ENCODE data around the gene VDR. TPM values are rescaled to one million over a fixed set of nuclear protein-coding genes. Genes with fewer than 3 reads are reported as not detected.

Gene VDR
- total RNA-seq, 1 donor from 2014 or later = 0.26 TPM

DNA sequence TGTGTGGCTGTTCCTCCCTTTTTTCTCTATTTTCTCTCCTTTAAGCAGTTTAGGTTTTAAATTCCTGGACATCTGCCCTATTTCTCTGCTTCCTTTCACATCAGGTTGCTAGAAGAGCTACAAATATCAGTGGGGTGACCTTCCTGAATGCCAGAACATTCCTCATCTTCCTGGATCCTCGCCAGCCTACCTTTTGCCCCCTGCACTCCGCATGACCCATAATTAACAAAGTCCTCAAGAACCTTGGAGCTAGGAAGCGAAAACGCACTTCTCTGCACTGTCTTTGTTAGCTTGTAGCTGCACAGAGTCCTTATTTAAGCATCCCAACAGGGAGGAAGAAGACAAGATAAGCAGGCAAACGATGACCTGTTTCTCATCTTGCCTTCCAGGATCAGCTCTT lies 30.5 kb downstream of the VDR start:
- DNase-seq (ENCODE audit: low read depth, low spot score) = no peak

DNA sequence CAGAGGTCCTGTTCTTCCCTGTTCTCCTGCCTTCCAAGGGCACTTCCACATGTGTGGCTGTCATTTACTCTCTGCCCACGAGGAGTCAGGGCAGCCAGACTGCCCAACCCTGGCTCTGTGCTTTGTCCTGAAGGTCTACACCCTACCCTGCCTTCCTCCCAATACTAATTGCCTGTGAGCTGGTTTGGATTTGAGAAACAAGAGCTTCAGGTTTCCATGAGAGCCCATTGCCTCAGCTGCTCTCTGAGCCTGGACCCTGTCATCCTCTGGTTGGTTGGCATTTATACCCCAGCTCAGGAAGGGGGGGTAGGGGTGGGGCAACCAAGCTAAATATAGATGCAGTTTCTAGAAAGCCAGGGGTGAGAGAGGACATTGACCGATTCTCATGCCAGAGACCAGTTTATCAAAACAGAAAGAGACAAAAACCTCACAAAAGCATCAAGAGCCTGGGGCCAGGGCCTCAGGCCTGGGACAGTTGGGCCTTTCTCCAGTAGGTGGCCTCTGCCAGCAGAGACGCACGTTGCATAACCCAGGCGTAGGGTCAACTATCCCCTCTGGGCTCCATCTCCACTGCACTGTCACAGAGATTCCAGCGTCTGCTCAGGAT lies 34.5 kb downstream of the VDR start:
- DNase-seq (ENCODE audit: low read depth, low spot score) = no peak

DNA sequence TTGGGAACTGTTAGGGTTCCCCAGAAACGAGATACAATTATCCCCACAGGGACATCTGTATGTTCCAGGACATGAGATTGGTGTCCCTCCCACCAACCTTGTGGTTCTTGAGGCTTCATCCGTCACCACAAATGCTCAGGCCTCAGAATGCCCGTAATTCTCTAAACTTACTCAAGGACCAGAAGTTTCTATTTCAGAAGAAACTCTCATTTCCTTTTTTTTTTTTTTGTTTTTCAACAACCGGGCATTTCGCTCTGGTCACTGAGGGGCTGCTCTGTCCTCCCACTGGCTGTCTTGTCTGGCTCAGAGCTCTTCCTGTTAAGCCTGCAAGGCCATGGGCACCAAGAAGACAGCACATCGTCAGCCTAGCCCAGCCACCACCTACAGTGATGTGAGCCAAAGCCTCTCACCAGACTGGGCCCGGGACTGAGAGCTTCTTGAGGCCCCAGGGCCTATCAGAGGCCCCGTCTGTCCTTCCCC lies 36.2 kb downstream of the VDR start:
- no peak for DNase-seq (ENCODE audit: low read depth, low spot score)

DNA sequence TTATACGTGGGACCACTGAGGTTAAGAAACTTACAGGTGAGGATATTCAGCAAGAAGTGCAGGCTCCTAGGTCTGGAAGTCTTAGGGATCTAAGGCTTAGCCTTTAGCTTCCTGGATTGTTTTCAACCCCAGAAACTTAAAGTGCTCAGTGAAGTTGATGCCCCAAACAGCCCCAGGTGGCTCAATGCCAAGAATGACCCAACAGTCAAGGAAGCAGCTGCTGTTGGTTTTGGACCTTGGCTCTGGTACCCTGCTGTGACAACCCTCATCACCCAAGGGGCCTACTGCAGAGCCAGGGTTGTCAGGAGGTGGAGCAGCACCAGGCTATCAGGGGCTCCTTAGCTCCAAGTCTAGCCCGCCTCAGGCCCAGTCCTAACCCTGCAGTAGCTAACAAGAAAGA lies 36.8 kb downstream of the VDR start:
- peak; percentile 30 for DNase-seq (ENCODE audit: low read depth, low spot score)

DNA sequence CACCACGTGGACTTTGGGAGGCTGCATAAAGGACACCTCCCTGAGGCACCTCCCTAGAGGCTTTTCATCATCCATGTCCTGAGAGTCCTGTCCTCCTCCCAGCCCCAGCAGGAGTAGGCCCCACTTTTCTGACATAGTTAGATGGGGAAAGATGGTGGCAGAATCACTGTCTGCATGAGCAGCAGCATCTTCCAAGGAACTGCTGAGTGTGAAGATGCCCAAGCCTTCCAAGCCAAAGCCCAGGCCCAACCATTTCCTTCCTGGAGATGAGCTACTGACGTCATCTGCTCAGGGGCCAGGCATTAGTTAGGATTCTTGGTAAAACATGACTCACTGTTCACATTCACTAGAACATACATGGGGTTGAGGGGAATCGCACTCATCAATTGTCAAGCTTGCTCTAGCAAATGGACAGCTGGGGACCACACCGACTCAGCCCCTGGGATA lies 37.3 kb downstream of the VDR start:
- DNase-seq (ENCODE audit: low read depth, low spot score) = peak; percentile 50

DNA sequence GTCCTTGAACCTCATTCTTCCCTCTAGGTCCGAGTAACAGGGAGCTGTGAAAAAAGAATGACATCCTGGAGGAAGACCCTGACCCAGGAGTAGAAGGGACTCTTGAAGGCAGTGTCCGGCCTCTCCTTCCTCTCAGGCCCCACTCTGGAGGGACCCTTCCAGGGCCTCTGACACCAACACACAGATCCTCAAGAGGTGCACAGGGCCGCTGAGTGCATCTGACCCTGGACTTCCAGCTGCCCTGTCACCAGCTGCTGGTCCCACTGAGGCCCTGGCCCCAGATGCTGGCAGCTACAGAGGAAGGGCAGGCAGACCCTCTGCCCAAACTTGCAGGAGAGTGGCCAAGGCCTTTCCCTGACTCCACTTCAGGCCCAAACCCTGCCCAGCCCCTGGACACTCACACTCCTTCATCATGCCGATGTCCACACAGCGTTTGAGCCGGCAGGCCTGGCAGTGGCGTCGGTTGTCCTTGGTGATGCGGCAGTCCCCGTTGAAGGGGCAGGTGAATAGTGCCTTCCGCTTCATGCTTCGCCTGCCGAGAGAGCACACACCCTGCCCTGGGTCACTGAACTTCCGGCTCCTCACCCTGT lies 40.1 kb downstream of the VDR start:
- DNase-seq (ENCODE audit: low read depth, low spot score) = no peak

DNA sequence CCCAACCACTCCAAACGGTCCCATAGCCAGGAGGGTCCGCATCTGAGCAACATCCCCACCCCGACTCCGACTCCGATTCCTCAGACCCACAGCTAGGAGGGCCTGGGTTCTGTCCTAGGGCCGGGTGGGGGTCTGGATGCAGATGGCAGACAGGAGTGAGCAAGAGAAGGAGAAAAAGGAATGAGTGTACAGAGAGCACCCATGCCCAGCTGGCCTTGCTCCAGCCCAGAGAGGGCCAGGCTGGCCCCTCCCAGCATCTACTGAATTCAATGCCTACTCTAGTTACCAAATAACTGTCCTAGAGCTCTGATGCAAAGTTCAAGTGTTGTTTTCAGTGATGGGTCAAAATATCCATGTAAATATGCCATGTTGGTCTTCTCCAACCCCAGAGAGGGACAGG lies 40.8 kb downstream of the VDR start:
- no peak for DNase-seq (ENCODE audit: low read depth, low spot score)

DNA sequence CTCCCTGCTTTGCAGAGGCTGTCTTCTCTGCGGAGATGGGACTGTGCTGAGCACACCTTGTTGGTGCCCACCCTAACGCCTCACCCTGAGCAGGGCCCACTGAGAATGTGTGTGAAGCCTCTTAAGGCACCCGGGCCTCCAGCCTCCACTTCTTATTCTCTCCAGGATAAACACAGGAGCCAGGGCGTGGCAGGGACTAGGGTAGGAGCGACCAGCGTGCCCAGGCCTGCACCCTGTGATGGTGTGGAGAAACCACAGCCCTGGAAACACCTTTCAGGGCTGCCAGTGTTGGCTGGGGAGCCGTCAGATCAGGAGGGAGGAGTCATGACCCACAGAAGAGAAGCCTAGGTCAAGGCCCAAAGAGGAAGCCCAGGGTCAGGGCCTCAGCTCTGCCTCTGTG lies 41.3 kb downstream of the VDR start:
- no peak for DNase-seq (ENCODE audit: low read depth, low spot score)

DNA sequence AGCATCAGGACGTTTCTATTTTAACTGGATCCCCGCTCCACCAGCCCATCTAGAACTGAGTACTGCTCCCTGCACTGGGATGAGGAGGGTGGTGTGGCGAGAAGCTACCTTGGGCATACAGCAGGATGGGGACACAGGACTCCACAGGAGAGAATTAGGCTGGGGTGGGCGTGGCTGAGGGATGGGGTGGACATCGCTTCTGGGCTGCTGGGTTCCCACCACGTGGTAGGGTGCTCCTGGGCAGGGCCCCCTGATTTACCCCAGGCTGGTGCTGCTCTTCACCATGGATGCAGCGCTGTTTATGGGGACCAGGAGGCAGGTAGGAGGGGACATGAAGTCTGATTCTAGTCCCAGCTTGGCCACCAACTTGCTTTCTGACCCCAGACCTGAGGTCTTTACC lies 41.9 kb downstream of the VDR start:
- no peak for DNase-seq (ENCODE audit: low read depth, low spot score)

DNA sequence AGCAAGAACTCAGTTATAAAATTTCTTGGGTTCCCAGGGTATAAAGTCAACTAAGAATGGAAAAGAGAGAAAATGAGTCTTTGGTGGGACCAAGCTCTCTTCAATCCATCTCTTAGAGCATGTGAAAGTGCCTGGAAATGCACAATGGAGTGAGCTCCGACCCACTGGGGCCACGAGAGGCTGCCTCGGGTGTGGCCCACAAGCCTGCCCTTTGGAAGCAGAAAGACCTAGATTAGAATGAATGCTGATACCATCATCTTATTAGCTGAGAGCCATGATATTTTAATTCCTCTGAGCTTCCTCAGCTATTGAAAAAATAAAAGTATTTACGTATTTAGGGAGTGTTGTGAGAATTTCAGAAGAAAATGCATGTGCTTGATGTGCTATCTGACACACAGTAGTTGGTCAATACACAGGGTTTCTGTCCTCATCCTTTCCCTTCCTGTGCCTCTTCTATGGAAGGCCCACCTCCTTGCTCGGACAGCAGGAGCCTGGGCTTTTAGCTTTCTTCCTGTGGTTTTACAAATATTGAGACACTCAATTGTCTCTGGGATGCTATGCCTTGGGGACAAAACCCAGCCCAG lies 42.5 kb downstream of the VDR start:
- DNase-seq (ENCODE audit: low read depth, low spot score) = no peak

DNA sequence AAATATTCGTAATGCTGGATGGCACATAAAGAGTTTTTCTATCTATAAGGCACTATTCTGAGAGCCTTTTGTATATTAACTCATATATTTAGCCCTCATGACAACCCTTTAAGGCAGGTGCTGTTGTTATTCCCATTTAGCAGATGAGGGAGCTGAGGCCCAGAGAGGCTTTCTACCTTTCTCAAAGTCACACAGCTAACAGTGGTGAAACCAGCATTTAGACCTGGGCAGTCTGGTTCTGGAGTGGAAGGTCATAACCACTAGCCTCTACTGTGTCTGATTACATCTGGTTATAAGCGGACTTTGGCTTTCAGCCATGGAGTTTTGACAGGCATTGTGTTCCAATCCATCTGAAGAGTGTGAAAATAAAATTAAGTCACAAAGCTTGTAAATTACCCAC lies 43.9 kb downstream of the VDR start:
- no peak for DNase-seq (ENCODE audit: low read depth, low spot score)

DNA sequence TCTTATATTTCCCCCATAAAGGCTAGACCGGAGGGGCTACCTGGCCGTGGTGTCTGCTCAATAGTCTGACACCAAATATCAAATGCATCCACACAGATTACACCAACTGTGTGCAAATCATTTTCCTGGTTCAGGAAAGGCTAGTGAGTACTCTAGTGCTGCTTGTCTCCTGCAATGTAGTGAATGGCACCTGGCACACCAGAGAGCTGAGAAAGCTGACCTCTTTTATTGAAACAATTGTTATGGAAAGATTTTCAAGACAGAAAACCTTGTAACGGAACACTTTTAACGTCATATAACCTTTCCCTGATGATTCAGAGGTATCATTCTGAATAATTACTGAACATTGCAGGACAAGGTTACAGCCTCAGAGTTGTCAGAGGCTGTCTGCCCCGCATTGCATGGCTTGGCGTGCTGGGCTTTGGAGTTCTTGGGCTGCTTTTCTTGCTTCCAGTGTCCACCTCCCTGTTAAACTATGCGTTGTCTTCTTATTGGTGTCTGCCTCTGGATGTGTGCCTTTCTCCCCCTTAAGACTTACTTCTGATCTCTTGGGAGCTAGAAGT lies 44.4 kb downstream of the VDR start:
- DNase-seq (ENCODE audit: low read depth, low spot score) = no peak

DNA sequence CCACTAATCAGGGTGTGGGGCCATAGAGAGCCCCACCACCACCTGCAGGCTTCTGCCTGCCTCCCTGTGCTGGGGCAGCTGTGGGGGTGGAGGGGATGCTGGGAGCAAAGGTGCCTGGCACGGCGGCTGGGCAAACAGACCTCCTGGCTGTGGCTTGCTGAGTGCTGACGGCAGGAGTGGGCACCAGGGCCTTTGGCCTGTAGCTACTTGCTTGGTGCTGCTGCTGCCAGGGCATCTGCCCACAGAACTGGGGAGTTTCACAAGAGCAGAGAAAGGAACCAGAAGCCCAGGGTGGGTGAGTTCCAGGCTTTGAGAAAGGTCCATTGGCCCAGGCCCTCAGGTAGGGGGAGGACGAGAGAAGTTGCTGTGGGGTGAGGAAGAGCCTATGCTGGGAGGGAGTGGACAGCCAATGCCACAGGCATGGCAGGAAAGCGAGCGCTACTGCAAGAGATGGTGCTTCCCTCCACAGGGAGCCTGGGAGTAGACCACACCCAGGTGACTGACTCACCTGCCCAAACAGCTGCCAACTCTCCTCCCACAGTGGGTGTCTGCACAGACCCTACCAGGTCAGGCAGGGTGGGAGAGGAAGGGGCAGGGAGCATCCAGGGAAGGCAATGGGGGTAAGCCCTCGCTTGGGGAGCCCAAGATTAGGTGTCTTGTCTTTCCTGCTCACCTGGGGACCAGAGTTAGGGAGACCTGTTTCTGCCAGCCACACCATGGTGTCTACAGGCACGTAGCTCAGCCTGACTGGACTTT lies 46.1 kb downstream of the VDR start:
- DNase-seq (ENCODE audit: low read depth, low spot score) = no peak

DNA sequence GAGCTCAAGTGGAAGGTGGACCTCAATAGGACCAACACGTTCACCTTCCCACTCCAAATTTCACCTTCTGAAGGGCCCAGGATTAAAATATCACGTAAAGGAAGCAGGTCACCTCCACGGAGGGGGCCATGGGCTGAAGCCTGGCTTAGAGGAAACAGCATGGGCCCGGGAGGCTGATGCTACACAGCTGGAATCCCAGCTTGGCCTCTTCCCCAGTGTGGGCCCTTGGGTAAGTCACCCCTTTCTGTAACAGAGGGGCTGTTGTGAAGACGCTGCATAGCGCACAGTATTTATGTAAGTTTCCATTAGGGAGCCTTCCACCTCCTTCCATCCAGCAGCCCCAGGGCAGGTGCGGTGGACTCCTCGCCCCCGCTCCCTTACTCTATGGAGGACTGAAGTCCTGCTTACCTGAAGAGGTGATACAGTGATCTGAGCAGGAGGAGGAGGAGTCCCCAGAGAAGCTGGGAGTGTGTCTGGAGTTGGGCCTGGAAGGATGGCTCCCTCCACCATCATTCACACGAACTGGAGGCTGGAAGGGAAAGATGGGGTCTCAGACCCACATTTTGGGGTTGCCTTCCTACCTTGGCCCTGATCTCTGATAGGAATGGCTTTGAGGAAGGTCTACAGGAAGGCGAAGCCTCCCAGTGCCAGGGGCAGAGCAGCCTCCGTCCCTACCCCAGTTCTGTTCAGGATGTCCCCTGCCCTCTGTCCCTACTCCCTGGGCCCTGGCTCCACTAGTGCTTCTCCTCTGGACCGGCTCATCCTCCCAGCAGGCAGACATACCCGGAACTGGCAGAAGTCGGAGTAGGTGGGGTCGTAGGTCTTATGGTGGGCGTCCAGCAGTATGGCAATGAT lies 47.8 kb downstream of the VDR start:
- no peak for DNase-seq (ENCODE audit: low read depth, low spot score)

DNA sequence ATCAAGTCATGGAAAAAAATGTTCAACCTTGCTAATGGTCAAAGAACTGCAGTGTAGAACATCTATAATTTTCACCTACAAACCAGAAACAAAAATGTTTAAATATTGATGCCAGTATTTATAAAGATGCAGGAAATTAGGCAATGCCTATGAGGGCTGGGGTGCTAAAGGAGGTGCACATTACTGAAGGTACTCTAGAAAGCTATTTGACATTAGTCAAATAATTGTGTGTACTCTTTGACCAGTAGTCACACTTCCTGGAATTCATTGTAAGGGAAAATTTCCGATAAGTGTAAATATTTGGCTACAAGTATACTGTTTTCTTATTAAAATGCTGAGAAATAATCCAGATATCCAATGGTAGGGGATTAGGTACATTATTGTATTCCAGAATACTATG lies 48.7 kb downstream of the VDR start:
- DNase-seq (ENCODE audit: low read depth, low spot score) = no peak

DNA sequence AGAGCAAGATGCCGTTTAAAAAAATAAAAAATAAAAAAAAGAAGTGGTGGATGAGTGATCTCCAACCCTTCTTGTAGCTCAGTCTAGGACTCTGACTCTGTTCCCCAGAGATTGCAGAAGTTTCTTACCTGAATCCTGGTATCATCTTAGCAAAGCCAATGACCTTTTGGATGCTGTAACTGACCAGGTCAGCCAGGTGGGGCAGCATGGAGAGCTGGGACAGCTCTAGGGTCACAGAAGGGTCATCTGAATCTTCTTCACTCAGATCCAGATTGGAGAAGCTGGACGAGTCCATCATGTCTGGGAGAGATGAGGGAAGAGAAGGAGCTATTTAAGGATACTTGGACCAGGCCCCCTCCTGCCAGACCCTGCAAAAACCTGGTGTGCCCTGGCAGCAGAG lies 49.3 kb downstream of the VDR start:
- no peak for DNase-seq (ENCODE audit: low read depth, low spot score)

DNA sequence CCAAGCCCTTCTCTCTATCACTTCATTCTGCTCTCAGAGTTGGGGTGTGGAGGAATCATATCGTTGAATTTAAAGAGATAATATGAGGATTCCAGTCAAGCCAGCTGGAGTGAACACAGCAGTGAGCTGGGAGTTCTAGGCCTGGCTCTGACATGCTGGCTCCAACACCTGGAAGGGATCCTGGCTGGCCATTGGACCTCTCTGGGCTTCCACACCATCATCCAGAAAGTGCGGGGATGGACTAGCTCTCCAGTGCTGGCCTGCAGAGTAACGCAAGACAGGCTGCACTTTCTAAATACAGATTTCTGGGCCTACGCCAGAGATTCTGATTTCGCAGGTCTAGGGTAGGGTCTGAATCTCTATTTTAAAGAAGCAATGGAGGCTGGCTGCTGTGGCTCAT lies 50.3 kb downstream of the VDR start:
- no peak for DNase-seq (ENCODE audit: low read depth, low spot score)

DNA sequence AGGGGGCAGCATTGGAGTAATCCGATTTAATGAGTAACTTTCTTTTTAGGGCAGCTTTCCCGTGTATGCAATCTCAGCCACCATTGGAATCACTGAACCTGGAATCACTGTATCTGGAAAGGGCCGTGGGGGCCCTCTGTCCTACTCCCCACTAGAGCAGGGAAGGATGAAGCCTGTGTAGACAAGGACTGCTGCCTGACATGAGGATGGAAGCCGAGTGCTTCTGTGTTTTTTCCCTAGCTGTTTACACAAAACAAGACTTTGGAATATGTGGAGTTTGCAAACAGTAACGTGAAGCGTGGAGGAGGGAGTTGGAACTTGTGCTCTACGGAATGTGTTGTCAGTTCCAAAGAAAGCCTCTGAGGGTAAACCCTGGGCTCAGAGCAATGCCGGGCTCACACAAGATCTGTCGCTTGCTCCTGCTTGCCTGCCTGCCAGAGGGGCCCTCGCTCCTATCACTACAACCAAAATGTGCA lies 52.7 kb downstream of the VDR start:
- DNase-seq (ENCODE audit: low read depth, low spot score) = no peak

DNA sequence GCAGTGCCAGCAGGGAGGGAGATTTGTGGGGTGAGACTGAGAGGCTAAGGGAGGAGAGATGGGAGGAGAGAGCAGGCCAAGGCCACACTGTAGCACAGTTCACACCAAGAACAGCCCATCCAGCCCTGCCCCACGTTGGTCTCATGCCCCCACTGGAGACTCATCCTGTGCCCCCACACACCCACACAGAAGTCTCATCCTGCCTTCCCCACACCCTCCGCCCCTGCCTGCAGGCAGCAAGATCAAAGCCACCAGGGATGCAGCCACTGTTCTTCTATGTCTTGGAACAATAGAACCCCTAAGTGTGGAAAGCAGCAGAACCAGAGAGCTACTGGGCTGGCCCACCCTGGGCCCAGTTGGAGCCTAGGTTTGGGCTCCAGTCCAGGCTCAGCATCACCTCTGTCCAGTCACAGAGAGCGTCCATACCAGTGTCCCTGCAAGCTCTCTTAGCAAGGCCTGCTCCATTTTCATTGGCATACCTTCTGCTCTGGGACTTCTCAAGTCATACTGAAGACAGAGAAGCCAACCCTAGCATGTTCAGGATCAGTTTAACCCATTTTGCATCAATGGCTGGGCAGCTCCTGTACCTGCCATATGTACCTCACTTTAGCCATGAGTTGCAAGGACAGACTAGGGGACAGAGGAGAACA lies 53.4 kb downstream of the VDR start:
- DNase-seq (ENCODE audit: low read depth, low spot score) = no peak

Measured in pulmonary artery endothelial cell (primary cell).